CD14-positive monocyte (primary cell): ENCODE measurements around the gene MASP1. TPM values are rescaled to one million over a fixed set of nuclear protein-coding genes. Genes with fewer than 3 reads are reported as not detected.

Experiments used
- DNase-seq, 3 donors: peaks; one replicate each; pipeline ENCODE4 v3.0.0-alpha.2; 2011 to 2022
- H2AFZ ChIP-seq: 2 replicates; pipeline ENCODE4 v1.6.0; 2012; ENCODE audit warnings: mild to moderate bottlenecking, low read depth, low read length, inconsistent platforms; ENCODE audit not compliant: insufficient read depth, poor library complexity, severe bottlenecking
- H3K27ac ChIP-seq, 2 donors: 1 replicate in 1 of 2; 2 replicates in 1 of 2; pipeline ENCODE4 v1.5.1; 2012 to 2013; ENCODE audit warnings: low read length in 2 of 2, control low read depth in 1 of 2, inconsistent platforms in 1 of 2, low read depth in 1 of 2, mild to moderate bottlenecking in 1 of 2
- H3K27me3 ChIP-seq, 2 donors: one replicate each; pipeline versions ENCODE4 v1.6.0 to v1.6.1; 2011 to 2013; ENCODE audit warnings: low read length in 2 of 2; ENCODE audit not compliant: control insufficient read depth in 2 of 2, insufficient read depth in 2 of 2
- H3K36me3 ChIP-seq, 2 donors: replicated peaks in 1 of 2; 1 replicate in 1 of 2; 2 replicates in 1 of 2; pipeline versions ENCODE4 v1.5.1 to v1.6.1; 2012 to 2013; ENCODE audit warnings: low read length in 2 of 2, control low read depth in 1 of 2, inconsistent platforms in 1 of 2, mild to moderate bottlenecking in 1 of 2; ENCODE audit not compliant: insufficient read depth in 2 of 2, control insufficient read depth in 1 of 2
- H3K4me1 ChIP-seq, 2 donors: 1 replicate in 1 of 2; 2 replicates in 1 of 2; pipeline versions ENCODE4 v1.5.1 to v1.6.1; 2012 to 2013; ENCODE audit warnings: low read length in 2 of 2, control low read depth in 1 of 2, inconsistent platforms in 1 of 2, mild to moderate bottlenecking in 1 of 2, moderate library complexity in 1 of 2; ENCODE audit not compliant: insufficient read depth in 2 of 2, control insufficient read depth in 1 of 2
- H3K4me2 ChIP-seq: replicated peaks from 2 replicates; pipeline ENCODE3; 2012; ENCODE audit warnings: low read length, moderate library complexity, mild to moderate bottlenecking; ENCODE audit not compliant: poor library complexity, severe bottlenecking; ENCODE audit errors: extremely low read depth
- H3K4me3 ChIP-seq, 3 experiments: fragments of 200-600 bp in 1 of 3; sonication (generic) in 1 of 3; replicated peaks in 1 of 3; 1 replicate in 2 of 3; 2 replicates in 1 of 3; pipeline ENCODE4 v1.5.1; 2011 to 2013; ENCODE audit warnings: low read length in 3 of 3, mild to moderate bottlenecking in 3 of 3, control low read depth in 2 of 3, low read depth in 2 of 3, inconsistent platforms in 1 of 3, moderate library complexity in 1 of 3
- H3K79me2 ChIP-seq: 2 replicates; pipeline ENCODE4 v1.6.0; 2012; ENCODE audit warnings: mild to moderate bottlenecking, control low read depth, inconsistent platforms, low read length, moderate library complexity; ENCODE audit not compliant: insufficient read depth
- H3K9ac ChIP-seq: 2 replicates; pipeline ENCODE4 v1.6.0; 2017; ENCODE audit warnings: low read length, mild to moderate bottlenecking; ENCODE audit not compliant: insufficient read depth, poor library complexity, severe bottlenecking
- H3K9me3 ChIP-seq, 2 donors: replicated peaks in 1 of 2; 1 replicate in 1 of 2; 2 replicates in 1 of 2; pipeline versions ENCODE4 v1.5.1 to v1.6.1; 2012 to 2013; ENCODE audit warnings: low read length in 2 of 2, control low read depth in 1 of 2; ENCODE audit not compliant: control insufficient read depth in 1 of 2, insufficient read depth in 1 of 2
- H4K20me1 ChIP-seq: 2 replicates; pipeline ENCODE4 v1.6.0; 2012; ENCODE audit warnings: mild to moderate bottlenecking, low read length, control low read depth, moderate library complexity; ENCODE audit not compliant: insufficient read depth
- H3K27ac Mint-ChIP-seq, 7 donors: one replicate each; pipeline ENCODE4 v1.8.0; 2020; ENCODE audit warnings: mild to moderate bottlenecking in 7 of 7, mixed read lengths in 7 of 7, moderate library complexity in 6 of 7, inconsistent platforms in 2 of 7
- H3K27me3 Mint-ChIP-seq, 3 donors: one replicate each; pipeline ENCODE4 v1.8.0; 2021 to 2022; ENCODE audit warnings: low read depth in 3 of 3, mild to moderate bottlenecking in 3 of 3, mixed read lengths in 3 of 3, moderate library complexity in 3 of 3, inconsistent platforms in 1 of 3
- H3K36me3 Mint-ChIP-seq, 2 donors: one replicate each; pipeline ENCODE4 v1.8.0; 2020; ENCODE audit warnings: mixed read lengths in 2 of 2, inconsistent platforms in 1 of 2, mild to moderate bottlenecking in 1 of 2
- H3K4me1 Mint-ChIP-seq: one replicate; pipeline ENCODE4 v1.8.0; 2020; ENCODE audit warnings: mild to moderate bottlenecking, mixed read lengths
- H3K4me3 Mint-ChIP-seq, 2 donors: one replicate each; pipeline ENCODE4 v1.8.0; 2020; ENCODE audit warnings: mild to moderate bottlenecking in 2 of 2, mixed read lengths in 2 of 2, moderate library complexity in 1 of 2
- H3K9me3 Mint-ChIP-seq, 7 donors: one replicate each; pipeline ENCODE4 v1.8.0; 2020 to 2022; ENCODE audit warnings: mixed read lengths in 7 of 7, mild to moderate bottlenecking in 6 of 7, moderate library complexity in 6 of 7, inconsistent platforms in 2 of 7
- whole genome bisulfite sequencing: methylation state at CpG from one replicate; pipeline ENCODE4 v1.1.5; 2013; ENCODE audit warnings: missing lambda C conversion rate; ENCODE audit not compliant: insufficient coverage; 5-methylcytosine and 5-hydroxymethylcytosine counted together
- intact Hi-C, 2 donors: fragments of 100-400 bp; cut with micrococcal nuclease; formaldehyde crosslinking; loops; one replicate each; pipeline versions ENCODE4 v1.15.0 to v1.15.1; 2023
- polyA plus RNA-seq, 3 donors: library from polyadenylated mRNA; depleted of rRNA in 1 of 3; unstranded in 2 of 3; stranded (reverse) in 1 of 3; fragments of 300-500 nt in 2 of 3; fragments of >200 nt in 1 of 3; fragmentation: Illumina TruSeq in 2 of 3; gene quantifications; 1 replicate in 2 of 3; 2 replicates in 1 of 3; pipeline ENCODE4 v1.2.3, GENCODE V29; 2012 to 2021
- TF ChIP-seq, protein P1 (sequence below): fragments of 200-600 bp; IDR thresholded peaks from one replicate; pipeline ENCODE4 v1.8.0; 2022; ENCODE audit warnings: antibody characterized with exemption, mild to moderate bottlenecking

MASP1 gene
- polyA plus RNA-seq, 3 donors: not detected

DNA sequence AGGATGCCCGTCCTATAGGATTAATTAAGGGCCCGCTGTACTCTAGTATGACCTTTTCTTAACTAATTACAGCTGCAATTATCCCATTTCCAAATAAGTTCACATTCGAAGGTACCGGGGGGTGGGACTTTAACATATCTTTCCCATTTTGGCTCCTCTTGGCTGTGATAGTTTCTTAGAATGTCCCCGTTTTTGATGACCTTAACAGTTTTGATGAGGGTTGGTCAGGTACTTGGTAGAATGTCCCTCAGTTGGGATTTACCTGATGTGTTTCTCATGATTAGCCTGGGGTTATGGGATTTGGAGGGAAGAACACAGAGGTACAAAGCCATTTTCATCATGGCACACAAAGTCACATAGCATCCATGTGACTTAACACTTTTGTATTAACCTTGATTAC, 76.1 kb downstream of the MASP1 start:
- TF ChIP-seq, protein P1, sequence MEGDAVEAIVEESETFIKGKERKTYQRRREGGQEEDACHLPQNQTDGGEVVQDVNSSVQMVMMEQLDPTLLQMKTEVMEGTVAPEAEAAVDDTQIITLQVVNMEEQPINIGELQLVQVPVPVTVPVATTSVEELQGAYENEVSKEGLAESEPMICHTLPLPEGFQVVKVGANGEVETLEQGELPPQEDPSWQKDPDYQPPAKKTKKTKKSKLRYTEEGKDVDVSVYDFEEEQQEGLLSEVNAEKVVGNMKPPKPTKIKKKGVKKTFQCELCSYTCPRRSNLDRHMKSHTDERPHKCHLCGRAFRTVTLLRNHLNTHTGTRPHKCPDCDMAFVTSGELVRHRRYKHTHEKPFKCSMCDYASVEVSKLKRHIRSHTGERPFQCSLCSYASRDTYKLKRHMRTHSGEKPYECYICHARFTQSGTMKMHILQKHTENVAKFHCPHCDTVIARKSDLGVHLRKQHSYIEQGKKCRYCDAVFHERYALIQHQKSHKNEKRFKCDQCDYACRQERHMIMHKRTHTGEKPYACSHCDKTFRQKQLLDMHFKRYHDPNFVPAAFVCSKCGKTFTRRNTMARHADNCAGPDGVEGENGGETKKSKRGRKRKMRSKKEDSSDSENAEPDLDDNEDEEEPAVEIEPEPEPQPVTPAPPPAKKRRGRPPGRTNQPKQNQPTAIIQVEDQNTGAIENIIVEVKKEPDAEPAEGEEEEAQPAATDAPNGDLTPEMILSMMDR: no peak
- 100% methylated on average over 1 of the region's 5 CpGs for WGBS

DNA sequence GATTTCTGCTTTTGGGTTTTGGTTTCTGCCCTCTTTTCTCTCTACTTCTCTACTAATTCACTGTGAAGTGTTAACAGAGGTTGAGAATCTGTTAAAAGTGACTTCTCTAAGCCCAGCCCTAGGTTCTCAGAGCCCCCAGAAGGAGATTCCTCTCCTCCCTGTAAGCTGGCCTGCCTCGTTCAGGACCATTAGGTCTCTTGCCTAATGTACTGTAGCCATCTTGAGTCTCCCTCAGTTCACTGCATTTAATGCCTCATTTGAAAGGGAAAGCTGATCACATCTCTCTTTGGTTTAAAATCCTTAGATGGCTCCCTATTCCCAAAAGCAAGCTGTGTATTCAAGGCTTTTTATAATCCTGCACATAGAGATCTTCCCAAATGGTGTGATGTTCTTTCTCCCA, 77.9 kb downstream of the MASP1 start:
- Histone ChIP-seq H2AFZ (no peak overlapping the region), H3K4me1 (no peaks in the 10 kb centered on the region), H3K9ac (no peak overlapping the region), H3K79me2 (no peaks in the 10 kb centered on the region), H4K20me1 (no peaks in the 10 kb centered on the region), H3K27ac (no peak overlapping the region), H3K4me3 (no peak overlapping the region), H3K36me3 (no peaks in the 10 kb centered on the region), H3K4me2 (no peak overlapping the region), H3K27me3 (no peaks in the 10 kb centered on the region), H3K9me3 (no peaks in the 10 kb centered on the region)
- no peaks in the 10 kb centered on the region for H3K9me3 Mint-ChIP-seq
- TF ChIP-seq, protein P1: no peak
- H3K4me3 Mint-ChIP-seq: no peak overlapping the region
- no peaks in the 10 kb centered on the region for H3K36me3 Mint-ChIP-seq
- no peak overlapping the region for H3K27ac Mint-ChIP-seq
- DNase-seq: no peak
- H3K4me1 Mint-ChIP-seq: peaks cover 4% of the 10 kb centered on the region
- 91% methylated on average over 1 of the region's 1 CpG for WGBS
- intact Hi-C loops: no loop called here
- H3K27me3 Mint-ChIP-seq: peaks cover 0 to 1% (median 0%) of the 10 kb centered on the region in 3 donors

More for the DNA sequence above, 76.1 kb downstream of the MASP1 start:
- Mint-ChIP-seq H3K36me3 (no peaks in the 10 kb centered on the region), H3K4me1 (no peaks in the 10 kb centered on the region), H3K4me3 (no peak overlapping the region), H3K27ac (no peak overlapping the region), H3K27me3 (peaks cover 0 to 3% (median 0%) of the 10 kb centered on the region in 3 donors), H3K9me3 (peaks cover 0 to 1% (median 0%) of the 10 kb centered on the region in 7 donors)
- no peak for DNase-seq
- H3K4me1 ChIP-seq: no peaks in the 10 kb centered on the region
- H3K9me3 ChIP-seq: no peaks in the 10 kb centered on the region
- intact Hi-C loops: no loop called here
- no peaks in the 10 kb centered on the region for H3K36me3 ChIP-seq
- H3K27ac ChIP-seq: no peak overlapping the region
- no peaks in the 10 kb centered on the region for H4K20me1 ChIP-seq
- no peak overlapping the region for H3K9ac ChIP-seq
- no peak overlapping the region for H2AFZ ChIP-seq
- no peak overlapping the region for H3K4me2 ChIP-seq
- no peaks in the 10 kb centered on the region for H3K27me3 ChIP-seq
- H3K4me3 ChIP-seq: no peak overlapping the region
- no peaks in the 10 kb centered on the region for H3K79me2 ChIP-seq
